Measurements from ENCODE around the gene DHPS. TPM values are rescaled to one million over a fixed set of nuclear protein-coding genes. Genes with fewer than 3 reads are reported as not detected.
A peak's percentile ranks its signal among the peaks of the same experiment; 100 is the strongest.

Gene DHPS
- total and polyA plus RNA-seq, 7 donors: 70.0 to 86.7 (median 83.8) TPM

- no peaks in the 10 kb centered on the region for H3K27me3 ChIP-seq (ENCODE audit: insufficient read depth in 3 of 3, low read length in 2 of 3)
- H3K4me3 ChIP-seq: peak overlapping the region; percentile 93
- H3K36me3 ChIP-seq (ENCODE audit: insufficient read depth in 1 of 2, low read depth in 1 of 2): peaks cover 0 to 26% of the 10 kb centered on the region in 2 donors
- intact Hi-C loops (cut with DNase I): no loop called here
- TF ChIP-seq CTCF (IDR thresholded peaks at IDR 0.05): no peak
- H3K4me1 ChIP-seq: peaks cover 10% of the 10 kb centered on the region
- 55 to 76% (median 66%) methylated on average over 1 of the region's 1 CpG for WGBS, 3 donors
- no peak overlapping the region for H3K27ac ChIP-seq
- no peaks in the 10 kb centered on the region for H3K9me3 ChIP-seq
- DNase-seq (no peak), ATAC-seq (no peak)
Measured at GRCh38 chr19:12695514-12695913, 13.8 kb upstream of the DHPS start.

DNA sequence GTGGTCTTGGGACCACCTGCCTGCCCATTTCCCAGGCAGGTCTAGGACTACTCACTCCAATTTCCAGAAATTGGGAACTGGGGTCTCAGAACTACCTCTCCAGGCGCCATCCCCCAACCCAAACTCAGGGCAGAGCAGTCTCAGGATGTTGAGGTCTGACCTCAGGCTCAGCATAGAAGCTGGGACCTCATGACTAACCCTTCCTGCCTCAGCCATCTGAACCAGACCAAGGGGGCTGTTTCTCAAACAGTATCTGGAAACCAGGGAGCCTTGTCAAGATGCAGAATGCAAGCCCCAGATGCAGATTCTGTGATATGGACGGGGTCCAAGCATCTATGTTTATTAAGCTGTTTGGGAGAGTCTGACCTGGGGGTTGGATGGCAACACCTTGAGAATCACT is 13.4 kb upstream of the DHPS start:
- WGBS, 3 donors: 74 to 78% (median 77%) methylated on average over 2 of the region's 2 CpGs
- Histone ChIP-seq H3K4me3 (peak overlapping the region; percentile 93), H3K27me3 (ENCODE audit: insufficient read depth in 3 of 3, low read length in 2 of 3) (no peaks in the 10 kb centered on the region), H3K4me1 (peaks cover 10% of the 10 kb centered on the region), H3K9me3 (no peaks in the 10 kb centered on the region), H3K27ac (no peak overlapping the region), H3K36me3 (ENCODE audit: insufficient read depth in 1 of 2, low read depth in 1 of 2) (peaks cover 0 to 22% of the 10 kb centered on the region in 2 donors)
- ATAC-seq: no peak
- DNase-seq: no peak
- no peak for TF ChIP-seq CTCF (IDR thresholded peaks at IDR 0.05)
- intact Hi-C loops (cut with DNase I): no loop called here

DNA sequence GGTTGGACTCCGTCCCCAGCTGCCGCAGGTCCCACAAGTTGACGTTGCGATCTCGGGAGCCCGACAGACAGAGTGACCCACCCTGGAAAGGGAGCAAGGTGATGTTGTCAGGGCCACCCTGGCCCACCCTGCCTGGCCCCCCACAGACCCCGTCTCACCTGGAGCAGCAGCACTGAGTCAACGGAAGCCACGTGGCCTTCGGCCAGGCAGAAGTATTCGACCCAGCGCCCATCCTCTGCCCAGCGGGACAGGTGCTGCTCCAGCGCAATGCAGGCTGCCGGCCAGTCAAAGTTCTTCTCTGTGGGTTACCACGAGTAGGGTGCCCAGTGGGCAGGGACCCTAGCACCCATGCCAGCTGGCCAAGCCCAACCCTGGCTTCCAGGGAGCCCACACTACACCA is 13.0 kb upstream of the DHPS start:
- intact Hi-C loops (cut with DNase I): no loop called here
- WGBS, 3 donors: 82 to 91% (median 85%) methylated on average over 16 of the region's 16 CpGs
- H3K4me3 ChIP-seq: no peak overlapping the region
- H3K4me1 ChIP-seq: peaks cover 10% of the 10 kb centered on the region
- no peaks in the 10 kb centered on the region for H3K9me3 ChIP-seq
- peaks cover 0 to 17% of the 10 kb centered on the region in 2 donors for H3K36me3 ChIP-seq (ENCODE audit: insufficient read depth in 1 of 2, low read depth in 1 of 2)
- no peak overlapping the region for H3K27ac ChIP-seq
- DNase-seq: no peak
- H3K27me3 ChIP-seq (ENCODE audit: insufficient read depth in 3 of 3, low read length in 2 of 3): no peaks in the 10 kb centered on the region
- no peak for ATAC-seq
- no peak for TF ChIP-seq CTCF (IDR thresholded peaks at IDR 0.05)

DNA sequence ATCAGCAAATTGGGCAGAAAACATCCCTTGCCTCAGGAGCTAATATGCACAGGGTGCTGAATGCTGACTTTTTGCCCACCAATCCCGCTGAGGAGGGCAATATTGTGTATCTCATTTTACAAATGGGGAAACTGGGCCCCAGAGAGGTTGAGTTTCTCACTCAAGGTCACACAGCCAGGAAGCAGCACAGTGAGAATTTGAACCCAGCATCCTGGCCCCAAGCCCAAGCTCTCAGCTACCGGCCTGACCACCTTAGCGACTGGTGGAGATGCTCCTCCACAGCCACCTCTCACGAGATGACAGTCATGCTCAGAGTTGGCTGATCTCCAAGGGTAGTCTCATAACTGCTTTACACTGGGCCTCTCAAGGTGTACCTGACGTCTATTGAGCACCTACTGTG is 11.3 kb upstream of the DHPS start:
- ATAC-seq: no peak
- no peak for TF ChIP-seq CTCF (IDR thresholded peaks at IDR 0.05)
- H3K27me3 ChIP-seq (ENCODE audit: insufficient read depth in 3 of 3, low read length in 2 of 3): no peaks in the 10 kb centered on the region
- DNase-seq: no peak
- no peak overlapping the region for H3K4me3 ChIP-seq
- peaks cover 10% of the 10 kb centered on the region for H3K4me1 ChIP-seq
- no peaks in the 10 kb centered on the region for H3K9me3 ChIP-seq
- peaks cover 0 to 6% of the 10 kb centered on the region in 2 donors for H3K36me3 ChIP-seq (ENCODE audit: insufficient read depth in 1 of 2, low read depth in 1 of 2)
- WGBS, 3 donors: 83 to 89% (median 86%) methylated on average over 5 of the region's 5 CpGs
- H3K27ac ChIP-seq: no peak overlapping the region
- intact Hi-C loops (cut with DNase I): no loop called here

DNA sequence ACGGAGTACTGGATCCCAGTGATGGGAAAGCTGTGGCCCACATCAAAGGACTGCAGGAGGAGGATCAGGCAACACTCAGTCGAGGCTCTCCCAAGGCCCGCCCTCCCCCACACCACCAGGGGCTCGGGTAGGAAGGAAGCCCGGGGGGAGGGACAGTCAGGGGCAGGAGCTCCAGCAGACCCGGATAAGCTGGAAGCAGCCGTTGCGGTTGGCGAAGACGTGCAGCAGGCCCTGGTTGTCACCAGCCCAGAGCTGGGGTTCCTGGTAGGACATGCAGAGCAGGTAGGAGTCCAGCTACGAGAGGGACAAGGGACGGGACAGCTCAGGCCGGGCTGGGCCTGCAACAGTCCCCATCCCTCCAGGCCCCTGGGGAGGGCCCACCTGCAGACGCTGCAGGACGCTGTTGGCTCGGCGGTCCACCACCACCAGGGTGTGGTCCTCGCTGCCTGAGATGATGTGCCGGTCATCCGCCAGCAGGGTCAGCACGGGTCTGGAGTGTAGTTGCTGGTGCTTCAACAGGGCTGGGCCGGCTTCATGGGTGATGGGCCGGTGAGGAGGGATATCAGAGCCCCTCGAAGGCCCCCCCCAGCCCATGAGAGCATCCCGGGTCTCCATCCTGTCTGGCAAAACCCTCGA is 8.0 kb upstream of the DHPS start:
- intact Hi-C loops (cut with DNase I): no loop called here
- DNase-seq (no peak), ATAC-seq (no peak)
- no peak for TF ChIP-seq CTCF (IDR thresholded peaks at IDR 0.05)
- WGBS, 3 donors: 69 to 82% (median 78%) methylated on average over 25 to 26 of the region's 26 CpGs
- Histone ChIP-seq H3K9me3 (no peaks in the 10 kb centered on the region), H3K27me3 (ENCODE audit: insufficient read depth in 3 of 3, low read length in 2 of 3) (no peaks in the 10 kb centered on the region), H3K36me3 (ENCODE audit: insufficient read depth in 1 of 2, low read depth in 1 of 2) (peaks cover 0 to 4% of the 10 kb centered on the region in 2 donors), H3K4me1 (no peaks in the 10 kb centered on the region), H3K27ac (no peak overlapping the region), H3K4me3 (no peak overlapping the region)

All from psoas muscle (tissue), 8 donors.